T-helper 1 cell (primary cell): ENCODE measurements around the gene CDH4.

ENCODE experiments used
- DNase-seq, 5 donors: peaks; one replicate each; pipeline ENCODE4 v3.0.0-alpha.2; 2012 to 2020

Gene CDH4

DNA sequence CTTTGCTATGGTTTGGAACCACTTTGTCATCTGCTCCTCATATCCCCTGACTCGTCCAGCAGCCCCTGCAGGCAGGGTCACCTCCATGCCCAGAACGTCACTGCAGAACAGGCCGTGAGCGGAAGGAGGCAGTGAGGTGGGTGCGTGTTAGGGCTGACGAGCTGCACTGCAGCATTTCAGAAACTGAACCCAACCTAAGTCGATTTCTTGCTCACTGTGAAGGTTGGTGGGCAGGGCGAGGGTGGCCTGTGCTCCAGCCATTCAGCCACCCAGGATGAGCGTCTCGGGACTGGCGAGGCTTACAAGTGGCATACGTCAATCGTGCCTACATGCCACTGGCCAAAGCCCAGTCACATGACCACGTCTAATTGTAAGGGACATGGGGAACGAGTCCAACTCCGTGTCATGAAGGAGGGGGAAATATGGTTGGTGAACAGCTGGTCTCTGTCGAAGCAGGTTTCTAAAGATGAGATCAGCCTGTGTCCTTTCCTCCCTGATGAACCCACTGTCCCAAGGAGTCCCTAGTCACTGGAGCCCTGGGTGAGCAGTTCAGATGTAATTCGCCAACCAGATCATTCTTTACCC lies 524.5 kb downstream of the CDH4 start:
- no peak for DNase-seq

DNA sequence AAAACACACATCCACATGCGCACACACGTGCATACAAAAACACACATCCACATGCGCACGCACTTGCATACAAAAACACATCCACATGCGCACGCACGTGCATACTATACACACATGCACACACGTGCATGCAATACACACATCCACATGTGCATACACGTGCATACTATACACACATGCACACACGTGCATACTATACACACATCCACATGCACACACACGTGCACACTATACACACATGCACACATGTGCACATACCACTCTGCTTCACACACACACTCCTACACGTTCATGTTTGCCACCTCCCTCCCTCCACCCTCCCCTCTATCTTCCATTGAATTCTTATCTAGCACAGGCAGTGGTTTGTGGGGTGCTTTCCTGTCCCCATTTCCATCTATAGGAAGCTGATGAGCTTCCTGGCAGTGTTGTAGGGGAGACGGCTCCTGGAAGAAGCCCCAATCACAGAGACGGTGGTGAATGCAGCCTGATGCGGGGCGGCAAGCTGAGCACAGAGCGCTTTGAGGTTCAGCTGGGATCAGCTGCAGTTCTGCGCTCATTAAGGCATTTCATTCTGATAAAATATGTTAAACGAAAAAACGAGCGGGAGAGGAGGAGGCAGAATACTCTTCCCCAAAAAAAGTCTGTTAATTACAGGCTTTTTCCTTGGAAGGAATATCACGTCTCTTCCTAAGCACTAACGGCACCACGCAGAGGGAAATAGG lies 525.9 kb downstream of the CDH4 start:
- no peak for DNase-seq

DNA sequence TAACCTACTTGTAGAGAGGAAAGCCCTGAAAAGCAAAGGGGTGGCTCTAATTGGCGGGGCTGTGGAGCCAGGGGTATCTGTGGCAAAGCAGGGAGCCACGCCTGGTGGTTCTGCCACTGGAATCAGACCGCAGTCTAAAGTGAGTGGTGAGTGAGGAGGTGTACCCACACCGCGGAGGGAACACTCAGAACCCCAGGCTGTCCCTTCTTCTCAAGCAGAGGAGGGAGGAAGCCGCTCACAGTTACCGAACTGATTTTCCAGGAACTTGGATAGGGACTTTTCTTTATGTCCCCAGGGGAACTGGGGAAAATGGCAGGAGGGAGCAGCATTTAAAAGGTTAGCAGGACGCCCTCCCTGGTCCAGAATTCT lies 526.4 kb downstream of the CDH4 start:
- no peak for DNase-seq

DNA sequence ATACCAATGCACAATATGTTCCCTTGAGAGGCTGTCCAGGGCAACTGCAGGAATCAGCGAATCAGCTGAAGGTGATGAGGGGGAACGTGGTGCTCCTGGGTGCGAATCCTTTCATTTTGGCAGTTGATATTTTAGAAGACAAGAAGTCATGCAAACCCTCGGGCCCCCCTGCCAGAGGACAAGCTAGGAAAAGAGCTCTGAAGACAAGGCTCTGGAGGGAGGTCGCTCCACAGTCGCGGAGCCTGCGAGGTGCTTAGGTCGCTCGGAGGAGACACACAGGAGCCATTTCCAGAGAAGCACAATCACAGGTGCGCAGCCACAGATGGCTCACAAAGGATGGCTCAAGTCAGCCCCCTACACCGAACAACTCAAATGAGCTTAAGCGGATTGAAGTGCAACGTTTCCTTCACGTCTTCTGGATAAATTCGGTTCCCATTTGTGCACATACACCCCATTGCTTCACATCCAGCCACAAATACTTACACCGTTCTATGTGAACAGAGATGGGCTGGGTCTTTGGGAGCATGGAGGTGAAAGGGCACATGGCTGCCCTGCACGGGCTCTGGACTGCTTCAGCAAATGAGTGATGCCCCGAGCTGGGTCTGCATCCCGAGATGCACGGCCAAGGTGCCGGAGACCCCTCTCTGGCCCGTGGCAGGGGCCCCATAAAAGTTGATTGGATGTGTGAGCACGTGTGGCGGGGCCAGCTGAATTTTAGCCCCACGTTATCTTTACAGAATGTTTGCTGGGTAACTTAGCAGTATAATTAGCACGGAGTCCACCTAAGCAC lies 527.3 kb downstream of the CDH4 start:
- DNase-seq: no peak

DNA sequence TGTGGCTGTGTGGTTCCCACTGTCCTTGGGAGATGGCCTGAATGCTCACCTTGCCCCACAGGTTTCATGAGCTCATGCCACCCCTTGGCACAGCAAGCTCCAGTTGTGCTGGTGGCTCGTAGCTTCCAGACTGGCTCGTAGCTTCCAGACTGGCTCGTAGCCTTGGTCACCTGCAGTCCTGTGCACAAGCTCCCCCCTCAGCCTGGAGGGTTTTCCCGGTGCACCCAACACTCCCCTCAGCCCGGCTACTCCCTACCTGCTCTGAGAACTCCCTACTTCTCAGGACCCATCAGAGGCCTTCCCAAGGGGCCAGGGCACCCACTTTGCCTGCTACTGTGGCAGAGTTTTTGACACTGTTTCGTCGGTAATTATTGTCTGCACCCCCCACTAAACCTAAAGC lies 528.0 kb downstream of the CDH4 start:
- no peak for DNase-seq

DNA sequence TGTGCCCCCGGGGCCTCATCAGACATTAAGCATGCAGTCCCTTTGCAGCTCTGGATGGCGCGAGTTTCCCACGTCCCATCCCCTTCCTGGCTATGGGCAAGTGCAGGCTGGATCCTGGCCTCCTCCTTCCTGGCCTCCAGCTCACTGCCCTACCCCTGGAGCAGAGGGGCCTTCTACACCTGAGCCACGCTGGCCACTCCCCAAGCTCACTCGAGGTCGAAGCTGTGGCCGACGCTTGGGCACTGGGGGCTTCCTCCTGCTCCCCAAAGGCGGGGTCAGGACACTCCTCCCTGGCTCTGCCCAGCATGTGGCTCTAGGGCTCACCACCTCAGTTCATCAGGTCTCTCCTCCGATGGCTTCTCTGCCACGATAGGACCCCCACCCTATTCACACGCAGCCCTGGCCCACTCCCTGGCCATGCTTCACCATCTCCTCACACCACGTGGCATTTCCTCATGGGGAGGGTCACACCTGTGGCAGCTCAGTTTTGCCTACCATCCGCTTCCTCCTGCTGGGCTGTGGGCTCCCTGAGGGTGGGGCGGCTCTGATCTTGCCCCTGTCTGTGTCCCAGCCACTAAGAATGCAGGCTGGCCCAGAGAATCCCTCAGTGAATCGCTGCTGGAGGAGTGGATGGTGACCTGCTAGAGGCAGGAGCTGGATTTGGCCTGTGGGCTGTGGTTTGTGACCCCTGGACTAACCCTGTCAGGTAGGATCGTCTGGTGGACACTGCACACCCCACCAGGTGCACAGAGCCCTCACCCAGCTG lies 532.9 kb downstream of the CDH4 start:
- no peak for DNase-seq

DNA sequence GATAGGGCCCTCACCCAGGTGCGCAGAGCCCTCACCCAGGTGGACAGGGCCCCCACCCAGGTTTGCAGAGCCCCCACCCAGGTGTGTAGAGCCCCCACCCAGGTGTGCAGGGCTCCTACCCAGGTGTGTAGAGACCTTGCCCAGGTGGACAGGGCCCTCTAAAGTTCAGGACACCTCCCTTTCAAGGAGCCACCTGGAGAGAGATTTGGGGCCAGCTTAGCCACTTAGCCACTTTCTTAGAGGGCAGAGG lies 533.4 kb downstream of the CDH4 start:
- no peak for DNase-seq

DNA sequence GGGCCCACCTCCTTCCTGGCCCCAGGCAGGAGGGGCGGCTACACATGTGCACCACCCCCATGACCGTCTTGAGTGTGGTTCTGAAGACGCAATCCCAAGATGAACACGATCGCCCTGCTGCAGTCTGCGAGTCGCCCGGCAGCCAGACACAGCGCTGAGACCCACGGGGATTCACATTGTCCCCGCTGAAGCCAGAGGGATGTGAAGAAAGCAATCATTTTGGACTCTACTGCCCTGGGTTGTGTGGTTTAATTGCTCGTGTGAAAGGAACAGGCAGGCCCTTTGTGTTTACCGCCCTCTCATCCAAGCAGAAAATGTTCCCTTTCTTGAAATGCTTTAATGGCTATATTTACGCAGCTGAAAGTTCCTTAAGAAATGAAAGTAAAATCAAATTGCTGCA lies 534.2 kb downstream of the CDH4 start:
- no peak for DNase-seq

DNA sequence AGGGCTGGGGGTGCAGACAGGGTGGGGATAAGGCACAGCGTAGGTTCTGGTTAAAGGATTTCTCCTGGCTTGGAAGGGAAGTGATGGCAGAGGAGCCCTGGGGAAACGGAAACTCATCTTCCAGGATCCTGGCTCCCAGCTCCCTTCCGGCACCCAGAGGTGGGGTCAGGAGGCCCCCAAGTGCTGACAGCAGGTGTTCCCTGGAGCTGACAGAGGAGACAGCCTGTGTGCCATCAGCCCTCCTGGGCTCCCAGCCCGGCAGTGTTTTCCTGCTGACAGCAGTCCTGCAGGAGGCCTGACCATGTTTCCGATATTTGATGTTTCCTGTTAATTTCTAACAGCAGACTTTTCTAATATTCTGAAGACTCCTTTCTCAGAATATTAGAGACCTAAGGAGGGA lies 536.3 kb downstream of the CDH4 start:
- no peak for DNase-seq

DNA sequence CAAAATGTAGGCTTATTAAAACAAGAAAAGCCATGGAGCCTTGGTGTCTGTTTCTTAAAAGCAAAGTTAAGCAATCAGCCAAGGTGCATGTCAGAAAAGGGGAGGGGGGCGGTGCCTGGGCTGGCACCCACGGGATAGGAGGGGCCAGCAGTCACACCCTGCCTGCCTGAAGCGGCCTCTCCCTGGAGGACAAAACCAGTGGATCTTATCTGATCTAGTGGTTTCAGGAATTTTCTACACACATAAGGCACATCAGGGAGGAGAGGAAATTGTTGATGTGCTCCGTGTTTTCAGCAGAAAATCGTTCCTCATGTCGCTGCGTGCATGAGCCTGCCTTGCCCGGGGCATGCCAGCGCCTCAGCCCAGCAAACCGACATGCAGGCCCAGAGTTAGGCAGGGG lies 537.3 kb downstream of the CDH4 start:
- DNase-seq: no peak

DNA sequence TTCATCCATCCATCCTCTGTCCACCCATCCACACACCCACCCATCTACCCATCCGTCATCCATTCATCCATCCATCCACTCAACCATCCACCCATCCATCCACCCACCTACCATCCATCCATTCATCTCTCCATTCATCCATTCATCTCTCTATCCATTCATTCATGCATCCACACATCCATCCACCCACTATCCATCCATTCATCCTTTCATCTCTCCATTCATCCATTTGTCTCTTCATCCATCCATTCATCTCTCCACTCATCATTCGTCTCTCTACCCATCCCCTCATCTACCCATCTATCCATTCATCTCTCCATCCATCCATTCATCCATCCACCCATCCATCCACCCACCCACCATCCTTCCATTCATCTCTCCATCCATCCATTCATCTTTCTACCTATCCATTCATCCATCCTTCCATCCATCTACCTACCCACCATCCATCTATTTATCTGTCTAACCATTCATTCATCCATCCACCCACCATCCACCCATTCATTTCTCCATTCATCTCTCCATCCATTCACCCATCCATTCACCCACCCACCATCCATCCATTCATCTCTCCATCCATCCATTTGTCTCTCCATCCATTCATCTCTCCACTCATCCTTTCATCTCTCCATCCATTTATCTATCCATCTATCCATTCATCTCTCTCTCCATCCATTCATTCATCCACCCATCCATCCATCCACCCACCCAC lies 538.2 kb downstream of the CDH4 start:
- no peak for DNase-seq

DNA sequence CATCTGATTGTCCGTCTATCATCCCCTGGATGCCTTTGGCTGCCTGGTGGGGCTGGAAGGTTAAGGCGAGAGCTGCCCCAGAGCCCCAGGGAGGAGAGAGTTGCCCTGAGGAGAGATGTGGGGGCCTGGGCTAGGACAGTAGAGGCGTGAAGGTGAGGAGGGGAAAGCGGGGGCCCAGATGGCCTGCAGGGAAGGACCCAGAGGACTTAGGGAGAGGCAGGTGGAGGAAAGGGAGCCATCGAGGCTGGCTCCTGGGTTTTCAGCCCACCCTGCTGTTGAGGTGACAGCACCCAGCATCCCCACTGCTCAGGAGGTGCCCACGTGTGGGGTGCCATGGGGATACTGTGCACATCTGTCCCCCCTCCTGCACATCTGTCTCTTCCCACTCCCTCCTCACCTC lies 539.9 kb downstream of the CDH4 start:
- no peak for DNase-seq

DNA sequence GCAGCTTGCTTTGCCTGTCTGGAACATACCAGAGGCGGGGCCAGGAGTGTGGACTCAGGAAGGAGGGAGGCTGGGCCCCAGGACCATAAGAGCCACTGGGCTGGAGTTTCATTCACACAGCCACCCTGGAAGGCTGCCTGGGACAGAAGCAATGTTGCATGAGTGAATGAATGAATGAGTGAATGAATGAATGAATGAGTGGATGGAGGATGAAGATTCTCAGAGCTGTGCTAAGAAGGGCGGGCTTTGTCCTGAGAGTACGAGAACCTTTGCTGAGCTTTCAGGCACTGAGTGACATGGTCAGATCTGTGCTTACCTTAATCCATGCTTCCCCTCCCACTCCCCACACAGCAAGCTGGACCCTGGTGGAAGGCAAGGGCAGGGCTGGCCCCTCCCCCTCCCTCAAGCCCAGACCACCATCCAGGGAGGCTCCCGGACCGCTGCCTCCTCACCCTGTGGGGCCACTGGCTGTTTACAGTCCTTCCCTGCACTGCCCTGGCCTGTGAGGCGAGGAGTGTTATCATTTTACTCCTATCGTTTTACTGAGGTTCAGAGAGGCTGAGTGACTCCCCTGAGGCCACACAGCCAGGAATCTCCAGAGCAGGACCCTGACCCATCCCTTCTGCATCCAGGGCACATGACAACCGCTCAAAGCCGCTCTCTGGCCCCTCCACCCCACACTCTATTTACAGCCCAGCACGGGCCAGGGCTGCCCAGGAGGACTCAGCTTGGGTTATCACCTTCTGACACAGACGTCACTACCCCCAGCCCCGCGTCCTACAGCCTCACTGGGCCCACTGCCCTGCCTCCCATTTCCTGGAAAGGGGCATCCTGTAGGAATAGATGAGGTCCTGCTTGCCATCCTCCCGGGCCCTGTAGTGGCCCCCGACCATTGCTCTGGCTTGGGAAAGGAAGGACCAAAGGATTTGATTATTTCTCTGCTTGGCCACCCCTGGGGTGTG lies 543.9 kb downstream of the CDH4 start:
- no peak for DNase-seq

DNA sequence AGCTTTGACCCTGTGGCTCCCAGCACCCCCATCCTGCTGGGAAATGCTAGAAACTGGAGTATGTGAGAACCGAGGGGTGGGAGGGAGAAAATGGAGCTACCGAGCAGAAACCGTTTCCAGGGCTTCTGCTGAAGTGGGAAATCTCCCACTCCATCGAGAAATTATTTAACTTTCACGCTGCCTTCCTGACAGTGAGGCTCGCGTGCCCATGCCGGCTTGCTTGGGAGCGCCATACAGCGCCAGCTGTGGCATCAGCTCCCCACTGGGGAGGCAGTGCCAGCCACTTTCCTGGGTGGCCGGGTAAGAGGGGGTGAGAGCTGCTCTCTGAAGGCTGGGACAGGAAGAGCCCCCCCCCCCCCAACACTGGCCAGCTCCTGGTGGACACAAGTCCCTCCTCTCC lies 544.7 kb downstream of the CDH4 start:
- no peak for DNase-seq

DNA sequence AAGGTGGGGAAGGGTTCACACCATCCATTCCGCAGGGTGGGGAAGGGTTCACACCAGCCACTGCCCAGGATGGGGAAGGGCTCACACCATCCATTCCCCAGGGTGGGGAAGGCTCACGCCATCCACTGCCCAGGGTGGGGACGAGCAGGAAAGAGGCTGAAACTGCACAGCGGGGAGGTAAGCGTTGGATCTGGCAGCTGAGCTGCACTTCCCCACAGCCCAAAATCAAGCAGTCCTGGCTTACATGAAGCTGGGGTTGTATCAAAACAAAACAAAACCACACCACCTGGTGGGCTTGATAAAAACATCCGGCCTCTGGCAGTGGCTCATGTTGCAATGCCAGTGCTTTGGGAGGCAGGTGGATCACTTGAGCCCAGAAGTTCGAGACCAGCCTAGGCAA lies 545.1 kb downstream of the CDH4 start:
- DNase-seq: no peak

DNA sequence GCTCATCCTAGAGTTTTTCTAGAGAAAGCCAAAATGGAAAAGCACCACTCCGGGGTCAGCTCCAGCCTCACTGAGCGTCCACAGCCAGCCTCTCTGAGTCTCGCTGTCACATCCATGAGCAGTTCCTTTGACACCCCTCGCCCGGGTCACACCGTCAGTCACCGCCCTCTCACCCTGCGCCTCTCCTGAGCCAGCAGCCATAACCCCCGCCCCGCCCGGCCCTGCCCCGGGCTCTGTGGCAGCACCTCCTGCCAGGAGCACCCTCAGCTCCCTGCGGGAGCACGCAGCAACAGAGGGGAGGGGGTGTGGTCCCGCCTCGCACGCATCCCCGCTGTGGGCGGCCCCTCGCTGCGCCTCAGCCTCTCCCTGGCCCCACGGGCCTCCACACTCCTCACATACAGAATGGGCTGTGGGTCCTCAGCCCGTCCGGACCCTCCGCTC lies 545.9 kb downstream of the CDH4 start:
- no peak for DNase-seq

DNA sequence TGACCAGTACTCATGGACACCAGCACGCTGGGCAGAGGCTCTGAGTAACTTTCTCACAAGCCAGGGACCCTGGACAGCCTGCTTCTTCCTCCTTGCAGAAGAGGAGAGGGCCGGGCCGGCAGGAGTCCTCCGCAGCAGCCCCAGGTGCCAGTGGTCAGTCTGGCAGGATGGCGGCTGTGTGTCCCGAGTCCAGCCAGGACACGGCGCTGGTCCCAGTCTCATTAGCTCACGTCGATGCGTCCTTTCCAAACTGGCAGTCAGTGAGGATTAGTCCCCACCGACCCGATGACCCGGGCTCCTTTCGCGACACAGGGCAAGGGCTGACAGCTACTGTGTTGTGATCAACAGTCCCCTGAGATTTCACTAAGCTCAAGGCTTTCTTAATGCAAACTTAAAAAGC lies 546.6 kb downstream of the CDH4 start:
- no peak for DNase-seq

DNA sequence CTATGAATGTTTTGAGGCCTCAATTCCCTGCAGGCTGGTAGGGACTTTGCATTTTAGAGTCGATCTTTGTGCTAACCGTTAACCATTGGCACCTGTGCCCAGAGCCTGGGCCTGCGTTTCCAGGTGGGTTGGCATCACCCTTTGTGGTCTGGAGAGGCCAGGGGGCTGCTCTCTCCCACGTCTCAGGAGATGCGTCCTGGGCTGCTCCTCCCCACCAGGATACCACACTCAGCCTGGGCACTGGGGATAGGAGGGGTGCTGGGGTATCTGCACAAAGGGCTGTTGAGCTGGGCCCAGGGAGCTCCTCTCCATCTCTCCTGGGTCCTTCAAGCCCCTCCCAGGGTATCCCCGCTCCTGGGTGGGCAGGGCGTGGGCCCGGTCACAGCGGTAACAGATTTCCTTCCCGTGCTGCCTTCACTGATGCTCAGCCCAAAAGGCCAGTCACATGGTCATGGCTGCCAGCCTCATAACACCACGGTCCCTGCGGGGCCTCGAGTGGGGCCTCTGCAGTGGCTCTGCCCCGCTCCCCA lies 547.4 kb downstream of the CDH4 start:
- DNase-seq: no peak

DNA sequence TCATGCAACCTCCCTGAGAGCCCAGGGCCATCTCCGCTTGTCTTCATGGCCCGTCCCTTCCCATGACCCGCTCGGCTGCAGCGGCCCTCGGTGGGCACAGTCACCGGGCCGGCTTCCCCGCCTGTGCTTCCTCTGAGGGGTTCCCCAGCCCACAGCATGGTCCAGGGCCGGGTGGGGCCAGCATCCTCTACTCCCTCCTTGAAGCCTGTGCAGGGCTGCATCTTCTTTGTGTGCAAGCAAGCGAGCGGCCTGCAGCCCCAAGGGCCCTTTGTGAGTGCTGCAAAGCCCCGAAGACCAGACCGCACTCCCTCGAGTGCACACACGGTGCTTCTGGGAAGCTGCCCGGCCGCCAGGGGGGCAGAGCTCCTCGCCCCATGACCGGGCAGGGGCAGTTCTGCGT lies 547.9 kb downstream of the CDH4 start:
- DNase-seq: no peak

DNA sequence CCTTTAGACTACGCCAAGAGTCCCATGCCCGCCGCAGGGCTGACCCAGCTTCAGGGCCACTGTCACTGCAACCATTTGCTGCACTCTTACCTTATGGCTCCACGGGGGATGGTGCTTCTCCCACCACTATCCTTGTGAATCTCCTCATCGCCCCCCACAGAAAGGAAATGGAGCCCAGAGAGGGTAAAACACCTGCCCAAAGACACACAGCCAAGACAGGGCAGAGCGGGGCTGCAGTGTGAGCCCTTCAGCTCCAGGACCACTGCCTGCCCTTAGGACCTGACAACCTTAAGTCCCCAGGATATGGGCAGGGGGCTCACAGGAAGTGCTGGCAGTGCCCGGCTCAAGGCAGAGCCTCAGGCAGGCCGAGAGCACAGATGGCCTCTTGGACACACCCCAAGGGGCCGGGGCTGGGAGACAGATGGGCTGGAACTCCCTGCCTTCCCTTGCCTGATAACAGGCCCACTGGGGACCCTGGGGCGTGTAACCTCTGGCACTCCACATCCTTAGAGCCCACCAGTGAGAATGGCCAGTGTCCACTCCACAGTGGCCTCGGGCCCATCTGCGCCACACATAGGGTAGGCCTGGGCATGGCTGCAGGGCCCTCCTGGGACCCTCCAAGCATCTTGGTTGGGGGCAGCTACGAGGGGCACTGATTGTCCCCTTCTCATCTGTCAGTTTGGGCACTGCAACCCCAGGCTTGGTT lies 548.5 kb downstream of the CDH4 start:
- DNase-seq: no peak

DNA sequence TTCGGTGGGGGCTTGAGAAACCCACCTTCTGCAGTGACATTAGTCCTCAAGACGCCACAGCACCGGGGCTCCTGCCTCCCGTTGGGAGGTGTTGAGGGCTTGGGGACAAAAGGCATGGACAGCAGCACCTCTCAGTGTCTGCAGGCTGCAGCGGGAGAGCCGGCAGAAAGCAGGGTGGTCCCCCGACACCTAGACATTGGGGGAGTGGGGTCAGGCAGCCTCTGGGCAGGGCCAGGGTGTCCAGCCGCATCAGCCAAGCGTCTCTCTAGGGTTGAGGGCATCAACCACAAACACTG lies 549.0 kb downstream of the CDH4 start:
- no peak for DNase-seq
